Osteoblast (primary cell): ENCODE results near the gene VSTM2B. TPM values are rescaled to one million over a fixed set of nuclear protein-coding genes. Genes with fewer than 3 reads are reported as not detected.

ENCODE experiments used
- DNase-seq: peaks from one replicate; pipeline ENCODE4 v3.0.0; 2011; ENCODE audit warnings: low spot score, mixed read lengths; ENCODE audit not compliant: insufficient read length; ENCODE audit errors: missing footprints
- H2AFZ ChIP-seq: 2 replicates; pipeline ENCODE4 v1.6.0; 2011; ENCODE audit warnings: mild to moderate bottlenecking, low read length
- H3K27ac ChIP-seq: 2 replicates; pipeline ENCODE4 v1.5.1; 2011; ENCODE audit warnings: mild to moderate bottlenecking, low read depth, low read length, moderate library complexity
- H3K27me3 ChIP-seq: 2 replicates; pipeline ENCODE4 v1.6.0; 2012; ENCODE audit warnings: mild to moderate bottlenecking, control low read depth, inconsistent platforms, low read length, moderate library complexity; ENCODE audit not compliant: insufficient read depth
- H3K36me3 ChIP-seq: 2 replicates; pipeline ENCODE4 v1.5.1; 2011; ENCODE audit warnings: mild to moderate bottlenecking, low read length, control low read depth, moderate library complexity; ENCODE audit not compliant: insufficient read depth
- H3K4me1 ChIP-seq: 2 replicates; pipeline ENCODE4 v1.5.1; 2011; ENCODE audit warnings: mild to moderate bottlenecking, low read length, control low read depth, moderate library complexity; ENCODE audit not compliant: insufficient read depth
- H3K4me2 ChIP-seq: 2 replicates; pipeline ENCODE4 v1.6.0; 2011; ENCODE audit warnings: mild to moderate bottlenecking, low read length; ENCODE audit not compliant: insufficient read depth
- H3K4me3 ChIP-seq: fragments of 200-600 bp; sonication (generic); 3 replicates; pipeline ENCODE4 v1.5.1; 2012; ENCODE audit warnings: mild to moderate bottlenecking, low read length, inconsistent platforms; ENCODE audit not compliant: insufficient read depth
- H3K79me2 ChIP-seq: 2 replicates; pipeline ENCODE4 v1.6.0; 2012; ENCODE audit warnings: mild to moderate bottlenecking, low read length, control low read depth, inconsistent platforms; ENCODE audit not compliant: insufficient read depth
- H3K9me3 ChIP-seq: 2 replicates; pipeline ENCODE4 v1.5.1; 2011; ENCODE audit warnings: low read depth, low read length, control low read depth
- H4K20me1 ChIP-seq: 2 replicates; pipeline ENCODE4 v1.6.0; 2012; ENCODE audit warnings: mild to moderate bottlenecking, low read length, control low read depth; ENCODE audit not compliant: insufficient read depth
- total RNA-seq: library from RNA; depleted of rRNA; stranded (reverse); fragments of >200 nt; gene quantifications from 2 replicates; pipeline ENCODE4 v1.2.3, GENCODE V29; 2012
- TF ChIP-seq, protein P1 (sequence below): IDR thresholded peaks from 2 replicates; pipeline ENCODE4 v1.5.1; 2011; ENCODE audit warnings: mild to moderate bottlenecking, low read depth, low read length, moderate library complexity; ENCODE audit errors: extremely low read depth

The VSTM2B gene
- total RNA-seq, 1 donor: not detected

DNA sequence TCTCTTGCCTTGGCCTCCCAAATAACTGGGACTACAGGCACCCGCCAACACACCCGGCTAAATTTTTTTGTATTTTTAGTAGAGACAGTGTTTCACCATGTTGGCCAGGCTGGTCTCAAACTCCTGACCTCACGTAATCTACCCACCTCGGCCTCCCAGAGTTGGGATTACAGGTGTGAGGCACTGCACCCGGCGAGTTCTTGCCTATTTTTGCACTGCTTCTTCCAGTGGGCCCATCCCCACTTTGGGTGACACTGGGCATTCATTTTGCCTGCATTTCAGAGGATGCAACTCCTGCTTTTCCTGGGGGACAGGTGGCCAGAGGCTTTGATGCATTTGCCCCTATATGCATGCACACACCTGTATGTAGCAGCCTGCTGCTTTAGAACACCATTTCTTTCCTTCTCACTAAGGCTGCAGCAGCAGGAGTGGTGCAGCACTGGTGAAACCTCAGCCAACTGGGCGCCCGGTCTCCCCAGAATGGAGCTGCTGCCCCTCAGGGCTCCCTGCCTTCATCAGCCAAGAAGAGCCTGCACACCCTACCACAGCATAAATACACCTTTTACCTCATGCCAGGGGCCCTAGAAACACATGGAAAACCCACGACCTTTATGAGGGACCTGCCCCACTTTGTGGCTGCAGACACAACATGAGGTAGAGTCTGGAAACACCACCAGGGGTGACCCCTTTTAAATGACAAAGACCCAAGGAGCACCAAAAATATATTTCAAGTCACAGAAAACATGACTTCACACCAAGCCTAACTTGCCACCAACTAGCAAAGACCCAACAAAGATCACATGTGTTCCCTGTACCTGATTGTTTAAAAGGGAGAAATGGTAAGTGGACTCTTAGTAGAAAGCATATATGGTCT, 43.5 kb downstream of the VSTM2B start:
- Histone ChIP-seq H3K27me3 (peaks cover 14% of the 10 kb centered on the region), H3K36me3 (no peaks in the 10 kb centered on the region), H3K4me3 (no peak overlapping the region), H3K4me2 (no peak overlapping the region), H3K27ac (no peak overlapping the region), H3K79me2 (no peaks in the 10 kb centered on the region), H3K9me3 (no peaks in the 10 kb centered on the region), H3K4me1 (no peaks in the 10 kb centered on the region), H4K20me1 (no peaks in the 10 kb centered on the region), H2AFZ (no peak overlapping the region)
- TF ChIP-seq, protein P1, sequence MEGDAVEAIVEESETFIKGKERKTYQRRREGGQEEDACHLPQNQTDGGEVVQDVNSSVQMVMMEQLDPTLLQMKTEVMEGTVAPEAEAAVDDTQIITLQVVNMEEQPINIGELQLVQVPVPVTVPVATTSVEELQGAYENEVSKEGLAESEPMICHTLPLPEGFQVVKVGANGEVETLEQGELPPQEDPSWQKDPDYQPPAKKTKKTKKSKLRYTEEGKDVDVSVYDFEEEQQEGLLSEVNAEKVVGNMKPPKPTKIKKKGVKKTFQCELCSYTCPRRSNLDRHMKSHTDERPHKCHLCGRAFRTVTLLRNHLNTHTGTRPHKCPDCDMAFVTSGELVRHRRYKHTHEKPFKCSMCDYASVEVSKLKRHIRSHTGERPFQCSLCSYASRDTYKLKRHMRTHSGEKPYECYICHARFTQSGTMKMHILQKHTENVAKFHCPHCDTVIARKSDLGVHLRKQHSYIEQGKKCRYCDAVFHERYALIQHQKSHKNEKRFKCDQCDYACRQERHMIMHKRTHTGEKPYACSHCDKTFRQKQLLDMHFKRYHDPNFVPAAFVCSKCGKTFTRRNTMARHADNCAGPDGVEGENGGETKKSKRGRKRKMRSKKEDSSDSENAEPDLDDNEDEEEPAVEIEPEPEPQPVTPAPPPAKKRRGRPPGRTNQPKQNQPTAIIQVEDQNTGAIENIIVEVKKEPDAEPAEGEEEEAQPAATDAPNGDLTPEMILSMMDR: no peak
- no peak for DNase-seq

DNA sequence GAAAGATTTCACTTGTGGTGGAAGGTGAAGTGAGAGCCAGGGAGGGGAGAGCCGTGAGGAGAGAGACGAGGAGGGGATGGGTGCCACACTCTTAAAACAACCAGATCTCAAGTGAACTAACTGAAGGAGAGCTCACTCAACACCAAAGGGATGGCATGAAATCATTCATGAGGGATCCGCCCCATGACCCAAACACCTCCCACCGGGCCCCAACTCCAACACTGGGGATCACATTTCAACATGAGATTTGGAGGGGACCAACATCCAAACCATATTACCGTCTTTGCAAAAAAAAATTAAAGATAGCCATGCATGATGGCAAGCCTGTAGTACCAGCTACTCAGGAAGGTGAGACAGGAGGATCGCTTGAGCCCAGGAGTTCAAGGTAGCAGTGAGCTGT, 45.4 kb downstream of the VSTM2B start:
- DNase-seq: peak; percentile 74
- Histone ChIP-seq H3K4me3 (no peak overlapping the region), H3K36me3 (no peaks in the 10 kb centered on the region), H3K4me2 (no peak overlapping the region), H3K27ac (no peak overlapping the region), H3K4me1 (no peaks in the 10 kb centered on the region), H2AFZ (no peak overlapping the region), H3K9me3 (no peaks in the 10 kb centered on the region), H4K20me1 (no peaks in the 10 kb centered on the region), H3K79me2 (no peaks in the 10 kb centered on the region), H3K27me3 (peaks cover 27% of the 10 kb centered on the region)
- TF ChIP-seq, protein P1: no peak

DNA sequence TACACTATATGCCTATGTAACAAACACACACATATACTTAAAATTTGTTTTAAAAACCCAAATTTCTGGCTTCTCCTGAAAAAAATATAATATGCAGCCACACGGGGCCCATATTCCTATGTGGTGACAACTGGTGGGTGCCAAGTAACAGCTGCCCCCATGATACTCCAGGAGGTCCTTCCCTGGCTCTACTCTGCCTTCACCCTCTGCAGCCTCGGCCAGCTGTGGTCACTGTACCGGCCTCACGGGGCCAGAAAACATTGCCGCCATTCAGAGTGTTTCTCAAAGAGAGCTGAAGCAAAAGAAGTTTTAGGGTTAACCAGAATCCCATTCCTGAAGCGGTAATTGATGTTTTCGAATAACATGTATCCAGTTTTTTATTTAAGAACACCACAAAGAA, 47.7 kb downstream of the VSTM2B start:
- H3K4me3 ChIP-seq: no peak overlapping the region
- no peaks in the 10 kb centered on the region for H3K4me1 ChIP-seq
- no peaks in the 10 kb centered on the region for H3K36me3 ChIP-seq
- H3K27ac ChIP-seq: no peak overlapping the region
- no peak overlapping the region for H2AFZ ChIP-seq
- no peak overlapping the region for H3K4me2 ChIP-seq
- no peaks in the 10 kb centered on the region for H4K20me1 ChIP-seq
- DNase-seq: no peak
- H3K27me3 ChIP-seq: peaks cover 27% of the 10 kb centered on the region
- TF ChIP-seq, protein P1: no peak
- no peaks in the 10 kb centered on the region for H3K9me3 ChIP-seq
- H3K79me2 ChIP-seq: no peaks in the 10 kb centered on the region

DNA sequence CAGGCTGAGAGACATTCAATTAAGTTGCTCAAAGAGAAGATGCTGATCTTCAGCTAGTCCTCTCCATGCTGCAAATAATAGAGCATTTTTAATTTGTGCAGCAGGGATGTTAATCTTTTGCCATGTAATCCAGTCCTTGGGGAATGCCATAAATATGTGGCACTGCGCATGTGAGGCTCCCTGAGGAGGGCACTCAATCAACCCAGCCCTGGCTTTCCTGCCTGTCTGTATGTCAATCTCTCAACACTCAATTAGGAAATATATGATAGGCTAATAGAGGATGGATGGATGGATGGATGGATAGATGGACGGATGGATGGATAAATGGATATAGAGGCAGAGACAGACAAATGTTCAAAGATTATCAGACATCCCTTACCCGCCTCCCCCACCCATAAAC, 48.7 kb downstream of the VSTM2B start:
- Histone ChIP-seq H3K27ac (no peak overlapping the region), H3K79me2 (no peaks in the 10 kb centered on the region), H3K4me2 (no peak overlapping the region), H4K20me1 (no peaks in the 10 kb centered on the region), H3K36me3 (no peaks in the 10 kb centered on the region), H3K4me3 (no peak overlapping the region), H3K9me3 (no peaks in the 10 kb centered on the region), H3K4me1 (no peaks in the 10 kb centered on the region), H3K27me3 (peaks cover 27% of the 10 kb centered on the region), H2AFZ (no peak overlapping the region)
- no peak for DNase-seq
- TF ChIP-seq, protein P1: no peak
